Trophoblast cell (in vitro differentiated cells and primary cell): Measurements from ENCODE around the gene DPYD.

Experiments
- DNase-seq, 2 donors: peaks; one replicate each; pipeline ENCODE4 v3.0.0-alpha.2; 2016
- H2AFZ ChIP-seq: 2 replicates; pipeline ENCODE4 v1.6.1; 2013; ENCODE audit warnings: low read length, moderate library complexity, mild to moderate bottlenecking; ENCODE audit not compliant: insufficient read depth, poor library complexity
- H2AK5ac ChIP-seq: 2 replicates; pipeline ENCODE4 v1.6.1; 2013; ENCODE audit warnings: mild to moderate bottlenecking, low read length
- H2BK120ac ChIP-seq: 2 replicates; pipeline ENCODE4 v1.6.1; 2013; ENCODE audit warnings: low read length, mild to moderate bottlenecking, moderate library complexity; ENCODE audit not compliant: insufficient read depth, poor library complexity
- H2BK12ac ChIP-seq: 2 replicates; pipeline ENCODE4 v1.6.1; 2013; ENCODE audit warnings: mild to moderate bottlenecking, low read length, moderate library complexity
- H2BK5ac ChIP-seq: 2 replicates; pipeline ENCODE4 v1.6.1; 2013; ENCODE audit warnings: low read length, low read depth, moderate library complexity, mild to moderate bottlenecking; ENCODE audit not compliant: poor library complexity
- H3K14ac ChIP-seq: 2 replicates; pipeline ENCODE4 v1.6.1; 2013; ENCODE audit warnings: mild to moderate bottlenecking, low read length
- H3K18ac ChIP-seq: 2 replicates; pipeline ENCODE4 v1.6.1; 2013; ENCODE audit warnings: mild to moderate bottlenecking, low read length
- H3K23ac ChIP-seq: 2 replicates; pipeline ENCODE4 v1.6.1; 2013; ENCODE audit warnings: low read length
- H3K27ac ChIP-seq: 2 replicates; pipeline ENCODE4 v1.5.1; 2013; ENCODE audit warnings: low read depth, mild to moderate bottlenecking, inconsistent platforms, low read length, moderate library complexity
- H3K27me3 ChIP-seq: 2 replicates; pipeline ENCODE4 v1.6.1; 2013; ENCODE audit warnings: inconsistent platforms, mild to moderate bottlenecking, low read length, moderate library complexity; ENCODE audit not compliant: insufficient read depth
- H3K36me3 ChIP-seq, 2 experiments: 1 replicate in 1 of 2; 2 replicates in 1 of 2; pipeline ENCODE4 v1.6.1; 2013; ENCODE audit warnings: low read length in 2 of 2, mild to moderate bottlenecking in 2 of 2, moderate library complexity in 1 of 2; ENCODE audit not compliant: insufficient read depth in 2 of 2, control insufficient read depth in 1 of 2
- H3K4ac ChIP-seq: 2 replicates; pipeline ENCODE4 v1.6.1; 2013; ENCODE audit warnings: low read depth, mild to moderate bottlenecking, low read length, moderate library complexity
- H3K4me1 ChIP-seq, 2 experiments: 1 replicate in 1 of 2; 2 replicates in 1 of 2; pipeline ENCODE4 v1.6.1; 2013; ENCODE audit warnings: low read length in 2 of 2, mild to moderate bottlenecking in 2 of 2, moderate library complexity in 1 of 2; ENCODE audit not compliant: insufficient read depth in 2 of 2, control insufficient read depth in 1 of 2
- H3K4me2 ChIP-seq: 2 replicates; pipeline ENCODE4 v1.6.1; 2013; ENCODE audit warnings: inconsistent platforms, mild to moderate bottlenecking, low read length, moderate library complexity
- H3K4me3 ChIP-seq: 2 replicates; pipeline ENCODE4 v1.5.1; 2013; ENCODE audit warnings: mild to moderate bottlenecking, low read depth, low read length, inconsistent platforms
- H3K79me1 ChIP-seq: one replicate; pipeline ENCODE4 v1.6.1; 2013; ENCODE audit warnings: low read length
- H3K79me2 ChIP-seq: 2 replicates; pipeline ENCODE4 v1.6.1; 2013; ENCODE audit warnings: low read length, mild to moderate bottlenecking; ENCODE audit not compliant: control insufficient read depth, insufficient read depth, poor library complexity
- H3K9ac ChIP-seq: 2 replicates; pipeline ENCODE4 v1.6.1; 2013; ENCODE audit warnings: mild to moderate bottlenecking, low read length
- H3K9me3 ChIP-seq: 2 replicates; pipeline ENCODE4 v1.6.1; 2013; ENCODE audit warnings: low read depth, mild to moderate bottlenecking, control low read depth, inconsistent platforms, low read length; ENCODE audit not compliant: insufficient read depth
- H4K12ac ChIP-seq: 2 replicates; pipeline ENCODE4 v1.6.1; 2013; ENCODE audit warnings: low read depth, mild to moderate bottlenecking, low read length, moderate library complexity
- H4K8ac ChIP-seq: 2 replicates; pipeline ENCODE4 v1.6.1; 2013; ENCODE audit warnings: low read depth, mild to moderate bottlenecking, low read length, moderate library complexity
- H4K91ac ChIP-seq: one replicate; pipeline ENCODE4 v1.6.1; 2013; ENCODE audit warnings: low read depth, mild to moderate bottlenecking, low read length, moderate library complexity
- WGBS: extraction: QIAGEN DNeasy Blood & Tissue Kit; methylation state at CpG from one replicate; pipeline ENCODE4 v1.1.7; 2013; ENCODE audit warnings: missing lambda C conversion rate; ENCODE audit not compliant: insufficient read length, insufficient coverage; ENCODE audit errors: extremely low coverage; 5-methylcytosine and 5-hydroxymethylcytosine counted together

Gene DPYD

GRCh38 chr1:97853221-97853620, 67.6 kb downstream of the DPYD start:
- H3K14ac ChIP-seq: no peak overlapping the region
- no peak overlapping the region for H3K4ac ChIP-seq
- no CpG with 5 or more reads among the region's 1 CpG for WGBS
- H2BK120ac ChIP-seq: no peak overlapping the region
- no peaks in the 10 kb centered on the region for H3K36me3 ChIP-seq
- H3K4me1 ChIP-seq: no peaks in the 10 kb centered on the region
- no peak overlapping the region for H3K27ac ChIP-seq
- no peak overlapping the region for H3K23ac ChIP-seq
- H4K91ac ChIP-seq: no peak overlapping the region
- no peak overlapping the region for H3K4me2 ChIP-seq
- H4K8ac ChIP-seq: no peak overlapping the region
- no peak overlapping the region for H2AFZ ChIP-seq
- no peak overlapping the region for H2AK5ac ChIP-seq
- H2BK12ac ChIP-seq: no peak overlapping the region
- no peaks in the 10 kb centered on the region for H3K79me2 ChIP-seq
- H4K12ac ChIP-seq: no peak overlapping the region
- no peak overlapping the region for H2BK5ac ChIP-seq
- DNase-seq: no peak
- H3K79me1 ChIP-seq: no peaks in the 10 kb centered on the region
- no peak overlapping the region for H3K9ac ChIP-seq
- H3K4me3 ChIP-seq: no peak overlapping the region
- H3K9me3 ChIP-seq: no peaks in the 10 kb centered on the region
- no peak overlapping the region for H3K18ac ChIP-seq
- no peaks in the 10 kb centered on the region for H3K27me3 ChIP-seq

GRCh38 chr1:97849345-97850340, 71.2 kb downstream of the DPYD start:
- no peak overlapping the region for H3K14ac ChIP-seq
- no peak overlapping the region for H3K9ac ChIP-seq
- no peak overlapping the region for H3K4ac ChIP-seq
- no peaks in the 10 kb centered on the region for H3K36me3 ChIP-seq
- no peak overlapping the region for H3K4me2 ChIP-seq
- no peak overlapping the region for H3K18ac ChIP-seq
- H2BK12ac ChIP-seq: no peak overlapping the region
- H2BK120ac ChIP-seq: no peak overlapping the region
- no peak overlapping the region for H2AK5ac ChIP-seq
- no peak overlapping the region for H3K23ac ChIP-seq
- no peak overlapping the region for H4K8ac ChIP-seq
- peaks cover 12% of the 10 kb centered on the region for H3K9me3 ChIP-seq
- no peaks in the 10 kb centered on the region for H3K27me3 ChIP-seq
- H4K12ac ChIP-seq: no peak overlapping the region
- H2AFZ ChIP-seq: no peak overlapping the region
- H4K91ac ChIP-seq: no peak overlapping the region
- H3K79me1 ChIP-seq: no peaks in the 10 kb centered on the region
- no peaks in the 10 kb centered on the region for H3K79me2 ChIP-seq
- H2BK5ac ChIP-seq: no peak overlapping the region
- no peak overlapping the region for H3K4me3 ChIP-seq
- H3K27ac ChIP-seq: no peak overlapping the region
- DNase-seq: peak; percentile 11 to 34
- H3K4me1 ChIP-seq: no peaks in the 10 kb centered on the region
- no CpG with 5 or more reads among the region's 4 CpGs for WGBS

- WGBS: no CpG with 5 or more reads among the region's 10 CpGs
- Histone ChIP-seq H3K23ac (no peak overlapping the region), H4K12ac (no peak overlapping the region), H3K9me3 (peaks cover 15% of the 10 kb centered on the region), H3K14ac (no peak overlapping the region), H4K8ac (no peak overlapping the region), H2AFZ (no peak overlapping the region), H3K27me3 (no peaks in the 10 kb centered on the region), H2AK5ac (no peak overlapping the region), H3K4ac (no peak overlapping the region), H3K79me2 (no peaks in the 10 kb centered on the region), H3K9ac (no peak overlapping the region), H3K18ac (no peak overlapping the region), H3K4me3 (peak overlapping the region; percentile 26), H3K4me2 (no peak overlapping the region), H3K4me1 (no peaks in the 10 kb centered on the region), H3K27ac (no peak overlapping the region), H2BK120ac (no peak overlapping the region), H2BK5ac (no peak overlapping the region), H3K79me1 (no peaks in the 10 kb centered on the region), H4K91ac (no peak overlapping the region), H2BK12ac (no peak overlapping the region), H3K36me3 (no peaks in the 10 kb centered on the region)
- no peak for DNase-seq
Measured at GRCh38 chr1:97845805-97846204, 75.0 kb downstream of the DPYD start.

GRCh38 chr1:97844552-97845089, 76.2 kb downstream of the DPYD start:
- Histone ChIP-seq H3K4me3 (no peak overlapping the region), H3K79me1 (no peaks in the 10 kb centered on the region), H4K12ac (no peak overlapping the region), H3K9me3 (peaks cover 15% of the 10 kb centered on the region), H3K18ac (no peak overlapping the region), H2BK5ac (no peak overlapping the region), H3K9ac (no peak overlapping the region), H3K27me3 (no peaks in the 10 kb centered on the region), H3K27ac (no peak overlapping the region), H4K8ac (no peak overlapping the region), H4K91ac (no peak overlapping the region), H3K4me2 (no peak overlapping the region), H3K23ac (no peak overlapping the region), H3K14ac (no peak overlapping the region), H3K4me1 (no peaks in the 10 kb centered on the region), H2AK5ac (no peak overlapping the region), H3K36me3 (no peaks in the 10 kb centered on the region), H2AFZ (no peak overlapping the region), H2BK12ac (no peak overlapping the region), H3K79me2 (no peaks in the 10 kb centered on the region), H2BK120ac (no peak overlapping the region), H3K4ac (no peak overlapping the region)
- DNase-seq: no peak
- no CpG with 5 or more reads among the region's 5 CpGs for WGBS
